ENCODE measurements around the gene AMTN.
"Not testable (repeated sequence)": the region's sequence is repeated elsewhere in the genome, so short reads cannot be mapped to it uniquely, and the experiment has no call there.

Gene AMTN

GRCh38 chr4:70518269-70518668 lies at the start of gene AMTN:
AMTN (plus strand) TSS chr4:70518569; CDS start chr4:70518778, 209 bp downstream.
- FAIRE-seq (no peak), DNase-seq (ENCODE audit: low spot score) (no peak)

DNA sequence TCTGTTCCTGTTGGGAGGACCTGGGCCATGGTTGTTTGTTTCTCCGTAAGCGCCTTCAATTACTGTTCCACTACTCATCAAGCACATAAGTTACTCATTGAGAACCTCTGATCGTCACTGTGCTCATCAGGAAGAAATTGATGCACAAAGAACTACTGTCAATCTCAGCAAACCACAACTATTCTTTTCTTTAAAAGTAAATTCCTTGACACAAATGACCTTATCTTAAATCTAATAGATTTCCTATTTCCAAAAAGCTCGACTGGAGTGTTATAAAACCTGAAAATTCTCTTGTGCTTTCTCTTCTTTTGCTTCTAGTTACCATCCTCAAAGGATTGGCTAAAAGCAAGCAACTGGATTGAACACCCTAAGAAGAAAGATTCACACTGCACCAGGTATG lies 46.5 kb upstream of the AMTN start, which contains the start of gene MUC7:
Gene MUC7, plus strand, starts transcription at position 301 of the 400 bp plus-strand sequence. CDS start 1,825 bp downstream, outside the sequence.
- DNase-seq (ENCODE audit: low spot score) (no peak), FAIRE-seq (no peak)

- FAIRE-seq (no peak), DNase-seq (ENCODE audit: low spot score) (no peak)
Observed at GRCh38 chr4:70473679-70474078, 44.7 kb upstream of the AMTN start.

DNA sequence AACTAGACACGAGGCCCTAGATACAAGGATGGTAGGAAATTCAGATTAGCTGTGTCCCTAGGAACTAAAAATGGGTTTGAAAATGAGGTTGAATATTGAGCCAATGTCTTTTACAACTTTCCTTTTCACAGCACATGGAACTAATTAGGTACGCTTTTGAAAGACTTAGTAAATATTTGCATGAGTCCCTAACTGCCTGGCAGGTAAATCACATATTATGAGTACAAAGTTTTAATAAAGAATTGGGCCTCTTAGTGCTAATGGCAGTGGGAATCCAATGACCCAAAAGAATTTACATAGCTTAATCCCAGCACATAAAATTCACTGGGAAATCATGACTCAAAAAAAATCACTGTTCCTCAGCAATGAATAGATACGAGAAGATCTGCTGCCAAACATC lies 29.6 kb upstream of the AMTN start:
- FAIRE-seq = no peak
- DNase-seq (ENCODE audit: low spot score) = no peak

DNA sequence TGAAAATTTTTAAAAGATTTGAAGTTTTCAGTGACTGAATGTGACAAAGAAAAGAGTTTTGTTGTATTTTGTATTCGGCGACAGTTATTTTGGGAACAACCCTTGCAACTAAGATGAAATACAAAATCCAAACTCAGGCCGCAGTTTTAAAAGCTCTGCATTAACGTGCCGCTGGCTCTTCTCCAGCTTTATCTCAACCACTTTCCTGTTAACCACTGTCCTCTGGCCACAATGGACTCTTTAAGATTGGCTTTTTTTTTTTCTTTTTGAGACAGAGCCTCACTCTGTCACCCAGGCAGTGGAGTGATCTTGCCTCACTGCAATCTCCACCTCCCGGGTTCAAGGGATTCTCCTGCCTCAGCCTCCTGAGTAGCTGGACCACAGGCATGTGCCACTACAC lies 22.1 kb upstream of the AMTN start:
- FAIRE-seq (no peak), DNase-seq (ENCODE audit: low spot score) (no peak)

DNA sequence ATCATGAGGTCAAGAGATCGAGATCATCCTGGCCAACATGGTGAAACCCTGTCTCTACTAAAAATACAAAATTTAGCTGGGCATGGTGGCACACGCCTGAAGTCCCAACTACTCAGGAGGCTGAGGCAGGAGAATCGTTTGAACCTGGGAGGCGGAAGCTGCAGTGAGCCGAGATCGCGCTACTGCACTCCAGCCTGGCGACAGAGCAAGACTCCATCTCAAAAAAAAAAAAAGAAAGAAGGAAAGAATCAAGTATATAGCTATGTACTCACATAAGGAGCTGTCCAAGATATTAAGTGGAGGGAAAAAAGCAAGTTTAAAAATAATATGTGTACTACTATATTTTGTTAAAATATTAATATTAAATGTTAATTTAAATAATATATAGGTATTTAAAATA lies 16.5 kb upstream of the AMTN start:
- not testable (repeated sequence) for DNase-seq (ENCODE audit: low spot score); FAIRE-seq

DNA sequence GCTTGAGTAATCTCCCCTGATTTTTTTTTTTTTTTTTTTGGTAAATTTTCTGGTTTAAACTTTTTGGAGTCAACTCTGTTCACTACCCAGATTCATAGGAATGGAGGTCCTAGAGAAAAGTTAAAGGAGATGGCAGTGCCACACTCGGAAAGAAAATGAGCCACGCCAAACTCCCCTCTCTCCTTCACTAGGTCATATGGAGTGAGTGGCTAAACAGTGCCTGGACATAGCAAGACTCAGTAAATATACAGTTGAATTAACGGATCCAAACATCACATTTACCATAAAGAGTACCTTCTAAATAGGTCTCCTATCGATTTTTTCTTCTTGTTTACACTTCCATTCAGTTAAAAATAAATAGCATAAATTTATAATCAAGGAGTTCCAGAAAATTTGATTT lies 13.6 kb upstream of the AMTN start:
- no peak for FAIRE-seq
- no peak for DNase-seq (ENCODE audit: low spot score)

GRCh38 chr4:70505151-70505748 lies 13.1 kb upstream of the AMTN start:
- no peak for FAIRE-seq

DNA sequence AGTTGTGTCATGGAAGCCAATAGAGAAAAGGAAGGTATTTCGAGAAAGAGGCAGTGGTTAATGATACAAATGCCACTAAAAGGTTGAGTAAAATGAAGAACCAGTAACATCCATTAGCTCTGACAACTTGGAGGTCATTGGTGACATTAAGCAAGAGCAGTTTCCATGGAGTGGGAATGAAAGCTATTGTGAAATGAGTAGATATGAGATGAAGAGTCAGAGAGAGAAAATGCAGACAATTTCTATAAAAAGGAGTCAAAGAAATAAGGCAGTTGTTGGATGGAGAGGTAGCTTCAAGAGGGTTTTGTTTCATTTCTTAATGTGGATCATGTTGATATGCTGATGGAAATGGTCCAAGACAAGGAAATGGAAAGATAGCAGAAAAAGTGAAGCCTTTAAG lies 9.6 kb upstream of the AMTN start:
- no peak for DNase-seq (ENCODE audit: low spot score)
- no peak for FAIRE-seq

More at GRCh38 chr4:70505151-70505748, 13.1 kb upstream of the AMTN start:
- DNase-seq (ENCODE audit: low spot score) = peak; percentile 10

DNA sequence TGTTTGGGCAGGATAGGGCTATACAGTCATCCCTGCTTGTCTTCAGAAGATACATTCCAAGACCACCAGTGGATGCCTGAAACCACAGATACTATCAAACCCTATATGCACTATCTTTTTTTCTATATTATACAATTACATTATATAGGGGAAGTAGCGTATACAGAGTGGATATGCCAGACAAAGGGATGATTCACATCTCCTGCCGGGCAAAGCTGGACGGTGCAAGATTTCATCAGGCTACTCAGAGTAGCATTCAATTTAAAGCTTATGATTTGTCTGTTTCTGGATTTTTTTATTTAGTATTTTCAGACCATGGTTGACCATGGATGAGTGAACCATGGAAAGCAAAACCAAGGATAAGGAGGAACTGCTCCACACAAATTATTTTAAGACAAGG lies 7.0 kb upstream of the AMTN start:
- no peak for DNase-seq (ENCODE audit: low spot score)
- no peak for FAIRE-seq

DNA sequence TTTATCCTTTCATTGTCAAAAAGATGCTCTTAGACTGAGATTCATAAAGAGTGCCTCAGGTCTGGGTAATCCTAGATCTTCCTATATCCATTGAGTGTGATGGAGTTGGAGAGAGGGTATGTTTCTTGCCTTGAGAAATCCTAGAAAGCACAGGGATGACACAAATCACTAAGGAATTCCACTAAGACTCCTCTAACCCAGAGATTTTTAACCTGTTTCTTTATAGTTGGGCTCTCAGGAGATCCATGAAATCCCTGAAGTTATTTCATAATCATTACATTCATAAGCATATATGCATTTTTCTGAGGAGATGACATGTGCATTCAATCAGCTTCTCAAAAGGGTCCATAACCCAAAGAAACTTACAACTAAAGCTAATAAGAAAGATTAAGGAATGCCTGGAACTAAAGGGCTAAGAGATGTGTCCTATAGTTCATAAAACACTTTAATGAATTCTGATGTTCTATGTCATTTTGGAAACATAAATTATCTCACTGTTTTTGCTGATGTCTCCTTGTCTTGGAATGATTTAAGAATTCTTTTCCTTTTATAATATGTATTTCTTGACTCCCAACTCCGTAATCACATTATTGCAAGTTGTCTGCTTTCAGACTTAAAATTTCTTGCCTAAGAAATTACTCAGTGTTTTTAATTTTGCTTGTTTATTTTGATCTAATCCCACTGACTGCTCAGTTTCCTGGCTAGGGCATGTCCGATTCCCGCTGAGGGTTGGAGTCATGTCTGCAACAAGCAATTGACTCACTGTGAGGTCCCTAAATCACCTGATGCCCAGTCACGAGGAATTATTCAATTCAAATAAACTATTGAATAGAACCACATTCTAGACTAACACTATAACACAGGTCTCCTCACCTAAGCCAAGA lies 2.8 kb upstream of the AMTN start:
- peak; percentile 24 for DNase-seq (ENCODE audit: low spot score)
- FAIRE-seq = no peak

DNA sequence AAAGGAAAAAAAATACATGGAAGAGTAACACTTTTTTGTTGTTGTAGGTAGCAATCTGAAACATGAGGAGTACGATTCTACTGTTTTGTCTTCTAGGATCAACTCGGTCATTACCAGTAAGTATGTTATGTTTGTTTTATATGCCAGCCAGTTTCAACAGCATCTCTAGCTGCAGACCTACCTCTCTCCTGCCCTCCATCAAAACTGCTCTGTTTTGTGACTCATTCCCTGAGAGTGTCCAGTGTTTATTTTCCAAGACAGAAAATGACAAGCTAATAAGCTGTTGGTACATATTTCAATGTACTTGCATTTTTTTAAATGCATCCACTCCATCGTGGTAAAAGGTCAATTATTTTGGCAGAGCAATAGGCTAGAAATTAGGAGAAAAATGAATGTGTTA lies 347 bp downstream of the AMTN start:
- no peak for FAIRE-seq

DNA sequence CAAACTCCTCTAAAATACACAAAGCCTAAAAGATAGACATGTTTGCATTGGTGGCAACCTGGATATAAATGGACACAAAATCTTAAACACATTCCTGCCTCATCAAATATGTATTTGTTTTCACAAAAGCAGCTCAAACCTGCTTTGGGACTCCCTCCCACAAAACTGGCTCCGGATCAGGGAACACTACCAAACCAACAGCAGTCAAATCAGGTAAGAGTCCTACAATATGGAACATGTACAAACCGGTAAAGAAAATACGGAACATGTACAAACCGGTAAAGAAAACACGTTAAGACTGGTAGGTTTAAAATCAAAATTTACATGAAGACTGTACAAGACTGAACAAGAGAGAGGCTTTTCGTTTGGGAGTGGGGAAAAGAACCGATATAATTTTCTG lies 4.3 kb downstream of the AMTN start:
- FAIRE-seq = no peak
- no peak for DNase-seq (ENCODE audit: low spot score)

More for the DNA sequence above, 347 bp downstream of the AMTN start:
- DNase-seq (ENCODE audit: low spot score) = no peak

GRCh38 chr4:70530997-70531396 lies 12.6 kb downstream of the AMTN start:
- DNase-seq (ENCODE audit: low spot score) (no peak), FAIRE-seq (no peak)

- FAIRE-seq = no peak
- no peak for DNase-seq (ENCODE audit: low spot score)
Observed at GRCh38 chr4:70531981-70532380, 13.6 kb downstream of the AMTN start.

- DNase-seq (ENCODE audit: low spot score) = no peak
- FAIRE-seq = no peak
Observed at GRCh38 chr4:70533211-70533610, 14.8 kb downstream of the AMTN start.

GRCh38 chr4:70533791-70534190 lies 15.4 kb downstream of the AMTN start:
- DNase-seq (ENCODE audit: low spot score) (no peak), FAIRE-seq (no peak)

GRCh38 chr4:70534886-70535285 lies 16.5 kb downstream of the AMTN start:
- not testable (repeated sequence) for DNase-seq (ENCODE audit: low spot score); FAIRE-seq

DNA sequence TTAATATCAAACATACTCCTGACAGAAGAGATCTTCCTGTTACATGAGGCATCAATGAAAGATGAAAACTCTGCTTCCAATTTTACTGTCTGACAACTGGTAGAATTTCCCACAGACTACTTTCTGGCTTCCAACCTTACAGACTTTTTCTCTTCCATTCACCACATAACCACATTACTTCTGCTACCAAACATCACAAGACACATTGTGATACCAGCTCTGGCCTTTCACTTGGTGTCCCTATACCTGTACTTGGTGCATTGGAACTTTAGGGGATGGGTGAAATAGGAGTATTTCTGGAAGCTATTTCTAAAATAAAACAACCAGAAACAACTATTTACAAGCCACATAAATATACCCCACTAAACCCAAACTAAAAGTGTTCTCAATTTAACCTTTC lies 20.5 kb downstream of the AMTN start:
- no peak for DNase-seq (ENCODE audit: low spot score)
- no peak for FAIRE-seq

DNA sequence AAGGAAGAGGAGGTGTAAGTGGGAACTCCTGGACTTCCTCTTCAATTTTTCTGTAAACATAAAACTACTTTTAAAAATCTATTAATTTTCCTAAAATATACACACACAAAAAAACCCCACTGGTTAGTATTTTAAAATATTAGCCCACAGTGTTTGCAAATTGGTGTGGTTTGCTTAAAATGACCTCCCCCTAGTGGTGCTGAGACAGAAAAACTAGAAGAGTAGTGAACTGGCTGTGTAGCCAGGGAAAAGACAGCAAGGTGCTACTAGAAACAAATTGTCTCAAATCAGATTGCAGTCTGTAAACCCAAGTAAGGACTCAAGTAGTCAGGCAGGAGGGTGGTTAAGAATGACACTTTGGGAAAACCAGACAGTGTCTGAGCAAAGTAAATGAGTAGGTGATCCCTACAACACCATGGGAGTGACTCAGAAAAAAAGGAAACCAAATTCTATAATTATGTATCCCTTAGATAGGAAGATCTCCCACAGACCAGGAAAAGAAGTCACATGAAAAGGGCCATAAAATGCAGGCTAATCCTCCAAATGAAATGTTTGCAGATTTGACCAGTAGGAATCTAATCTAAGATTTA lies 26.0 kb downstream of the AMTN start:
- FAIRE-seq (no peak), DNase-seq (ENCODE audit: low spot score) (no peak)

GRCh38 chr4:70556856-70557255 lies 38.5 kb downstream of the AMTN start:
- DNase-seq (ENCODE audit: low spot score) (no peak), FAIRE-seq (no peak)

- FAIRE-seq = peak; percentile 71
- peak; percentile 28 for DNase-seq (ENCODE audit: low spot score)
Observed at GRCh38 chr4:70559211-70559830, 41.0 kb downstream of the AMTN start.

All from RCC 7860 (cell line).